IgD-negative memory B cell (primary cell): ENCODE data around the gene PCDHGA3. TPM values are rescaled to one million over a fixed set of nuclear protein-coding genes. Genes with fewer than 3 reads are reported as not detected.
"Not testable (repeated sequence)": the region's sequence is repeated elsewhere in the genome, so short reads cannot be mapped to it uniquely, and the experiment has no call there.

ENCODE experiments used
- H3K27ac Mint-ChIP-seq, 3 donors: one replicate each; pipeline ENCODE4 v1.8.0; 2020 to 2022; ENCODE audit warnings: mild to moderate bottlenecking in 3 of 3, mixed read lengths in 3 of 3, moderate library complexity in 1 of 3
- H3K27me3 Mint-ChIP-seq: one replicate; pipeline ENCODE4 v1.8.0; 2021; ENCODE audit warnings: mixed read lengths
- H3K36me3 Mint-ChIP-seq: one replicate; pipeline ENCODE4 v1.8.0; 2020; ENCODE audit warnings: mild to moderate bottlenecking, mixed read lengths
- H3K4me1 Mint-ChIP-seq, 3 donors: one replicate each; pipeline ENCODE4 v1.8.0; 2020 to 2022; ENCODE audit warnings: mixed read lengths in 3 of 3, mild to moderate bottlenecking in 1 of 3
- H3K4me3 Mint-ChIP-seq, 4 donors: one replicate each; pipeline ENCODE4 v1.8.0; 2020 to 2022; ENCODE audit warnings: mild to moderate bottlenecking in 4 of 4, mixed read lengths in 4 of 4, moderate library complexity in 3 of 4
- H3K9me3 Mint-ChIP-seq, 3 donors: one replicate each; pipeline ENCODE4 v1.8.0; 2020 to 2021; ENCODE audit warnings: mixed read lengths in 3 of 3, mild to moderate bottlenecking in 1 of 3
- polyA plus RNA-seq: library from polyadenylated mRNA; unstranded; fragments of 300-500 nt; fragmentation: Illumina TruSeq; gene quantifications from one replicate; pipeline ENCODE4 v1.2.3, GENCODE V29; 2021

Gene PCDHGA3
- polyA plus RNA-seq, 1 donor from 2014 or later: 0.23 TPM

- Mint-ChIP-seq H3K27me3 (peaks cover 26% of the 10 kb centered on the region), H3K36me3 (peaks cover 1% of the 10 kb centered on the region), H3K9me3 (peaks cover 4 to 16% (median 8%) of the 10 kb centered on the region in 3 donors), H3K4me3 (peak overlapping the region in 2 of 4 donors; percentile 81 to 92), H3K4me1 (peaks cover 0 to 2% (median 2%) of the 10 kb centered on the region in 3 donors), H3K27ac (peak overlapping the region in 1 of 3 donors; percentile 31)
These were observed 39.7 kb downstream of the PCDHGA3 start for GRCh38 chr5:141383345-141383744.

GRCh38 chr5:141384471-141385267, 41.0 kb downstream of the PCDHGA3 start:
- peaks cover 0 to 4% (median 2%) of the 10 kb centered on the region in 3 donors for H3K4me1 Mint-ChIP-seq
- peaks cover 28% of the 10 kb centered on the region for H3K27me3 Mint-ChIP-seq
- H3K27ac Mint-ChIP-seq: no peak overlapping the region
- H3K4me3 Mint-ChIP-seq: no peak overlapping the region
- H3K36me3 Mint-ChIP-seq: peaks cover 1% of the 10 kb centered on the region
- peaks cover 4 to 23% (median 8%) of the 10 kb centered on the region in 3 donors for H3K9me3 Mint-ChIP-seq

DNA sequence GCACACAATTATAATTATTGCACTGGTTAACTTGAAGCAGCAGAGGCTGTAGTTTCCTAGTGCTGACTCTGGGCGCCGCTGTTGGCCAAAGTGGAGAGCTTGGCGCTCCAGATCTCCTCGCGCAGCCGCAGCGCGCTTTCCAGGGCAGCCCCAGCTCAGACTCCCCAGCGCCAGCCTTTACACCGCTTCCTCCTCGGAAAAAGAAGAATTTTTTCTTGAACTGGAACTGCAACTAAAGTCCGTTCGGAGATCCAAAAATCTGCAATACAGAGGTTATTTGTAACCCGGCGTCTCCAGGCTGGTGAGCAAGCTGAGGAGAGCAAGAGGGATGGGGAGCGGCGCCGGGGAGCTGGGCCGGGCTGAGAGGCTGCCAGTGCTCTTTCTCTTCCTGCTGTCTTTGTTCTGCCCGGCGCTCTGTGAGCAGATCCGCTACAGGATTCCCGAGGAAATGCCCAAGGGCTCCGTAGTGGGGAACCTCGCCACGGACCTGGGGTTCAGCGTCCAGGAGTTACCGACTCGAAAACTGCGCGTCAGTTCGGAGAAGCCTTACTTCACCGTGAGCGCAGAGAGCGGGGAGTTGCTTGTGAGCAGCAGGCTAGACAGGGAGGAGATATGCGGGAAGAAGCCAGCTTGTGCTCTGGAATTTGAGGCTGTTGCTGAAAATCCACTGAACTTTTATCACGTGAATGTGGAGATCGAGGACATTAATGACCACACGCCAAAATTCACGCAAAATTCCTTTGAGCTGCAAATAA, 44.1 kb downstream of the PCDHGA3 start, which contains the start of gene PCDHGB4:
TSS of gene PCDHGB4 (plus strand) at position 142 of the 755 bp plus-strand sequence. CDS start at position 329, 187 bp downstream.
- not testable (repeated sequence) for H3K4me1 Mint-ChIP-seq, H3K36me3 Mint-ChIP-seq
- H3K27me3 Mint-ChIP-seq: peaks cover 37% of the 10 kb centered on the region
- peak within 1 kb of the TSS; percentile 43 to 83 (median 60) for H3K4me3 Mint-ChIP-seq
- H3K27ac Mint-ChIP-seq: peak within 1 kb of the TSS in 2 of 3 donors; percentile 16 to 67
- peaks cover 8 to 33% (median 9%) of the 10 kb centered on the region in 3 donors for H3K9me3 Mint-ChIP-seq

GRCh38 chr5:141388661-141389060, 45.0 kb downstream of the PCDHGA3 start:
- H3K9me3 Mint-ChIP-seq: peaks cover 10 to 36% (median 11%) of the 10 kb centered on the region in 3 donors
- peaks cover 0 to 4% (median 2%) of the 10 kb centered on the region in 3 donors for H3K4me1 Mint-ChIP-seq
- H3K27ac Mint-ChIP-seq: peak overlapping the region in 2 of 3 donors; percentile 16 to 48
- H3K27me3 Mint-ChIP-seq: peaks cover 29% of the 10 kb centered on the region
- H3K36me3 Mint-ChIP-seq: peaks cover 3% of the 10 kb centered on the region
- no peak overlapping the region for H3K4me3 Mint-ChIP-seq

- H3K4me1 Mint-ChIP-seq: peaks cover 0 to 4% (median 2%) of the 10 kb centered on the region in 3 donors
- peaks cover 3% of the 10 kb centered on the region for H3K36me3 Mint-ChIP-seq
- peaks cover 10 to 41% (median 13%) of the 10 kb centered on the region in 3 donors for H3K9me3 Mint-ChIP-seq
- H3K27me3 Mint-ChIP-seq: peaks cover 32% of the 10 kb centered on the region
- H3K27ac Mint-ChIP-seq: peak overlapping the region in 2 of 3 donors; percentile 16 to 57
- H3K4me3 Mint-ChIP-seq: peak overlapping the region in 1 of 4 donors; percentile 84
These were observed 45.8 kb downstream of the PCDHGA3 start for GRCh38 chr5:141389153-141390042.

GRCh38 chr5:141392429-141393198, 49.0 kb downstream of the PCDHGA3 start, which contains the start of gene PCDHGA8:
Gene PCDHGA8, plus strand, starts transcription at chr5:141392633. Its CDS starts 181 bp downstream, at chr5:141392814.
- Mint-ChIP-seq H3K4me3 (no peak within 1 kb of the TSS), H3K27me3 (peaks cover 32% of the 10 kb centered on the region), H3K9me3 (peaks cover 10 to 27% (median 22%) of the 10 kb centered on the region in 3 donors)

GRCh38 chr5:141393267-141393666, 49.6 kb downstream of the PCDHGA3 start:
- H3K27me3 Mint-ChIP-seq: peaks cover 32% of the 10 kb centered on the region
- H3K9me3 Mint-ChIP-seq: peaks cover 10 to 26% (median 22%) of the 10 kb centered on the region in 3 donors
- peak overlapping the region in 1 of 3 donors; percentile 62 for H3K27ac Mint-ChIP-seq
- peaks cover 3% of the 10 kb centered on the region for H3K36me3 Mint-ChIP-seq
- peaks cover 0 to 4% (median 2%) of the 10 kb centered on the region in 3 donors for H3K4me1 Mint-ChIP-seq
- H3K4me3 Mint-ChIP-seq: no peak overlapping the region

More at GRCh38 chr5:141392429-141393198, 49.0 kb downstream of the PCDHGA3 start, which contains the start of gene PCDHGA8:
- H3K4me1 Mint-ChIP-seq: peaks cover 0 to 4% (median 2%) of the 10 kb centered on the region in 3 donors
- H3K36me3 Mint-ChIP-seq: peaks cover 3% of the 10 kb centered on the region
- peak within 1 kb of the TSS in 2 of 3 donors; percentile 53 to 76 for H3K27ac Mint-ChIP-seq

GRCh38 chr5:141394401-141395187, 51.0 kb downstream of the PCDHGA3 start:
- not testable (repeated sequence) for H3K36me3 Mint-ChIP-seq, H3K4me1 Mint-ChIP-seq
- Mint-ChIP-seq H3K27me3 (peaks cover 36% of the 10 kb centered on the region), H3K9me3 (peaks cover 9 to 29% (median 24%) of the 10 kb centered on the region in 3 donors), H3K4me3 (peak overlapping the region in 1 of 4 donors; percentile 17), H3K27ac (peak overlapping the region in 1 of 3 donors; percentile 83)

Other genes with a start within 250 kb of the PCDHGA3 start
- gene PCDHB2, start 249.2 kb upstream of the PCDHGA3 start, polyA plus RNA-seq: not detected
- not detected for gene PCDHB3, start 243.4 kb upstream of the PCDHGA3 start, polyA plus RNA-seq
- not detected for gene PCDHB4, start 222.0 kb upstream of the PCDHGA3 start, polyA plus RNA-seq
- gene PCDHB5, start 208.6 kb upstream of the PCDHGA3 start, polyA plus RNA-seq: not detected
- gene PCDHB6, start 193.8 kb upstream of the PCDHGA3 start, polyA plus RNA-seq: not detected
- not detected for gene PCDHB7, start 171.2 kb upstream of the PCDHGA3 start, polyA plus RNA-seq
- not detected for gene PCDHB8, start 166.0 kb upstream of the PCDHGA3 start, polyA plus RNA-seq
- not detected for gene PCDHB16, start 161.4 kb upstream of the PCDHGA3 start, polyA plus RNA-seq
- gene PCDHB9, start 156.7 kb upstream of the PCDHGA3 start, polyA plus RNA-seq: 0.31 TPM
- gene PCDHB10, start 151.5 kb upstream of the PCDHGA3 start, polyA plus RNA-seq: not detected
- not detected for gene PCDHB11, start 144.2 kb upstream of the PCDHGA3 start, polyA plus RNA-seq
- gene PCDHB12, start 135.1 kb upstream of the PCDHGA3 start, polyA plus RNA-seq: not detected
- gene PCDHB13, start 129.9 kb upstream of the PCDHGA3 start, polyA plus RNA-seq: 0.05 TPM
- gene PCDHB14, start 120.5 kb upstream of the PCDHGA3 start, polyA plus RNA-seq: not detected
- not detected for gene PCDHB15, start 98.4 kb upstream of the PCDHGA3 start, polyA plus RNA-seq
- not detected for gene SLC25A2, start 39.8 kb upstream of the PCDHGA3 start, polyA plus RNA-seq
- 216 TPM for gene TAF7, start 23.0 kb upstream of the PCDHGA3 start, polyA plus RNA-seq
- not detected for gene PCDHGA1, start 13.3 kb upstream of the PCDHGA3 start, polyA plus RNA-seq
- gene PCDHGA2, start 5.1 kb upstream of the PCDHGA3 start, polyA plus RNA-seq: not detected
- gene PCDHGB1, start 6.3 kb downstream of the PCDHGA3 start, polyA plus RNA-seq: 0.41 TPM
- gene PCDHGA4, start 11.2 kb downstream of the PCDHGA3 start, polyA plus RNA-seq: not detected
- 0.21 TPM for gene PCDHGB2, start 16.2 kb downstream of the PCDHGA3 start, polyA plus RNA-seq
- gene PCDHGA5, start 20.3 kb downstream of the PCDHGA3 start, polyA plus RNA-seq: not detected
- not detected for gene PCDHGB3, start 26.4 kb downstream of the PCDHGA3 start, polyA plus RNA-seq
- 0.08 TPM for gene PCDHGA6, start 30.1 kb downstream of the PCDHGA3 start, polyA plus RNA-seq
- not detected for gene PCDHGA7, start 38.9 kb downstream of the PCDHGA3 start, polyA plus RNA-seq
- gene PCDHGB4, start 43.9 kb downstream of the PCDHGA3 start, polyA plus RNA-seq: 0.08 TPM
- not detected for gene PCDHGA8, start 48.8 kb downstream of the PCDHGA3 start, polyA plus RNA-seq
- gene PCDHGB5, start 54.1 kb downstream of the PCDHGA3 start, polyA plus RNA-seq: 1.9 TPM
- gene PCDHGA9, start 58.9 kb downstream of the PCDHGA3 start, polyA plus RNA-seq: 0.29 TPM
- gene PCDHGB6, start 64.2 kb downstream of the PCDHGA3 start, polyA plus RNA-seq: 0.39 TPM
- gene PCDHGA10, start 69.2 kb downstream of the PCDHGA3 start, polyA plus RNA-seq: 0.15 TPM
- gene PCDHGB7, start 73.8 kb downstream of the PCDHGA3 start, polyA plus RNA-seq: 0.21 TPM
- gene PCDHGA11, start 77.2 kb downstream of the PCDHGA3 start, polyA plus RNA-seq: 0.15 TPM
- gene PCDHGA12, start 86.7 kb downstream of the PCDHGA3 start, polyA plus RNA-seq: 0.59 TPM
- gene PCDHGC3, start 132.1 kb downstream of the PCDHGA3 start, polyA plus RNA-seq: 3.9 TPM
- gene PCDHGC4, start 141.2 kb downstream of the PCDHGA3 start, polyA plus RNA-seq: not detected
- not detected for gene PCDHGC5, start 145.3 kb downstream of the PCDHGA3 start, polyA plus RNA-seq